GM12891 (cell line): ENCODE measurements around the gene CAMTA1.

Experiments used
- PAX5 ChIP-seq: IDR thresholded peaks from 2 replicates; pipeline ENCODE4 v1.6.1; 2011; ENCODE audit warnings: low read length, moderate library complexity, mild to moderate bottlenecking; ENCODE audit not compliant: insufficient read depth, severe bottlenecking
- POLR2A ChIP-seq: IDR thresholded peaks from 2 replicates; pipeline ENCODE4 v1.6.1; 2011; ENCODE audit warnings: low read depth, low read length, control low read depth
- POLR2AphosphoS5 ChIP-seq: IDR thresholded peaks from 2 replicates; pipeline ENCODE4 v1.6.1; 2011; ENCODE audit warnings: low read depth, low read length, control low read depth
- POU2F2 ChIP-seq: IDR thresholded peaks from 2 replicates; pipeline ENCODE4 v1.6.1; 2011; ENCODE audit warnings: low read depth, mild to moderate bottlenecking, control low read depth, low read length, moderate library complexity
- SPI1 ChIP-seq: IDR thresholded peaks from 2 replicates; pipeline ENCODE4 v1.6.1; 2011; ENCODE audit warnings: low read depth, low read length, control low read depth
- TAF1 ChIP-seq: IDR thresholded peaks from 2 replicates; pipeline ENCODE4 v1.6.1; 2011; ENCODE audit warnings: low read depth, low read length, control low read depth

DNA sequence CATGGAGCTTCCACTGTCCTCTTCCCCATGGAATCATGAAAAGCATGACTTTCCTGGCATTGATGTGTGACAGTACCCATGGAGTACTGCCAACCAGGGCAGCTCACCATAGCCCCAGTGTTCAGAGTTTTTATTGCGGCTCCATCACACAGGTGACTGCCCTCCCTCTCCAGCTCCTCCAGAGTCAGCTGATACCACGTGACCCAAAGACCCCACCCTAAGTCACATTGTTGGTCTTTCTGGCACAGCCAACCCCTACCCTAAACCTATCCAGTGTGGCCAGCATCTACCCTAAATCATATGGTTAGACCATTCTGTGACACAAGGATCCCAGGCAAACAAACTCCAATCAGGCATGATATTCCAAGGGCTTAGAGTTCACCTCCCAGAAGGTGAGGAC lies 908.4 kb downstream of the CAMTA1 start:
- TF ChIP-seq SPI1 (no peak), TAF1 (no peak), POLR2AphosphoS5 (no peak), POLR2A (no peak), PAX5 (no peak), POU2F2 (no peak)
